Stimulated activated CD4-positive, alpha-beta T cell treated with anti-CD3 and anti-CD28 coated beads, Interleukin-12 subunit alpha, Interleukin-12 subunit beta, amount 100 ng/mL, for 4 hours (primary cell): Measurements from ENCODE around the gene TRIM32.

Experiments used
- DNase-seq: peaks from one replicate; pipeline ENCODE4 v3.0.0-alpha.2; 2020

Gene TRIM32

DNA sequence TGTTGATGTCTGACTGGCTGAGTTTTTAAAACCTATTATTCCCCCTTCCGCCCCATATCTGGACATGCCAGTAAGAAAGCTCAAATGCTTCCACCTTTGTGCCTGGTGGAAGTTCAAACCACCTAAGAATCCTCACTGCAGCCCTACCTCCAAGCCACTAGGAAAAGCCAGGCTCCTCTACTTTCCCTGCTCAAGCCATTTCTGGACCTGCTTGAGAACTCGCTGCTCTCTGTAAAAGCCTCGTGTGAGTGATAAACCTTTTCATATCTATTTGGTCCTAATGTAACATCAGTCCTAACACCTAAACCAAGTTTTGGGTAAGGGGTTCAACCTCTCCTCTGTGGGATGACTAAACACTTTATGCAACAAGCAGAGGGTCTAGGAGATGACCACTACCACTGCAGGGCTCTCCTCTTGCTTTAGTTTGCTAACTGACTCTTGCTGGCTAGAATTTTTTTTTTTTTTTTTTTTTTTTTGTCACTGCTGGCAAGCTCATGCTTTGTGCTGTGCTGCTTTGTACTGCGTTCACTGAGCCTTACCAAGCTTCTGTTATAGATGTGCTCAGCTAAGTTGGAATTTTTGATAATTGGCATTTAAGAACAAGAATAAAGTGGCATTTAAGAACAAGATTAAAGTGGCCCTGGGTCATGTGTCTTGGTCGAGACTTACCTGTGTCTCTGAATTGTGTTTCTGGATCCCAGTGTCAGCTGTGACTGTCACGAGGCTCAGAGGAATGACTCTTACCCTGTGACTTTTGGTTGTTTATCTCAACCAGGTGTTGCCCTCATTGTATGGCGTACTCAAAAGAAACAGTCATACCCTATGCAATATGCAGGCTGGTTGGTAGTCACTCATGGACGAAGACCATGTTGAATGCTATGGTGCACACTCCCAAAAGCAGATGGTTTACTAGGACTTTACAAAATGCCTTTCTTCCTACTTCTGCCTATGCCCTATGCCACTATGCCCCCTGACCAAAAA lies 19.5 kb downstream of the TRIM32 start:
- no peak for DNase-seq

DNA sequence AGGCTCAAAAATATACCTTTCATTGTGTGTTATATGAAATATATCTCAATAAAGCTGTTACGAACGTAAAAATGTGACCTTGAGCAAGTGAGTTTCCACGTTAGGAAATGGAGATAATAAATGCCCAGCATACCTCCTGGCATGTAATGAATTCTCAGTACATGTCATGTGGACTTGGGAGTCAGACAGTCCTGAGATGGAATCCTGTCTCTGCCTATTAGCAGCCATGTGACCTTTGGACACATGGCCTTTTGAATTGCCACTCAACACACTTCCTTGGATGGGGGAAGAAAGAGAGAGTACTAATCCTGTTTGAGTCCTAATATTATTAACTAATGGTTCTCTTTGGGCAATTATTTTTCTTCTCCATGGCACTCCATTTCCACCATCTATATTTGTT lies 25.7 kb downstream of the TRIM32 start:
- no peak for DNase-seq

DNA sequence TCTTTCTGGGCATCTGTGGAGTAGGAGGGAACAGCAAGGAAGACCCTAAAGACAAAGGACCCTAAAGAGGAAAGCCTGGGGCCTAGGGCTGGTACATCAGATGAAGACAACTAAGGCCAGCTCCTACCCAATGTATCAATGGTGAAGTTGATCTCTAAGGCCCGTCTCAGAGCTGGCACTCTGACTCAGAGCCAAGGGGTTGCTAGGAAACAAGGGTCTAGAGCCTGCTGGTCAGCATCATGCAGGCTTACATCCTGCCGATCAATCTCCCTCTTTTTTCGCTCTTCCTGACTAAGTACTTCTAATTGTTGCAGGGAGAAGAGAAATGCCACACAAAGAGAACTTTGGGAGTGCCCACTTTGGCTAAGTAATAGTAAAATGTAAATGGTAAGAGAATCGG lies 26.2 kb downstream of the TRIM32 start:
- no peak for DNase-seq

DNA sequence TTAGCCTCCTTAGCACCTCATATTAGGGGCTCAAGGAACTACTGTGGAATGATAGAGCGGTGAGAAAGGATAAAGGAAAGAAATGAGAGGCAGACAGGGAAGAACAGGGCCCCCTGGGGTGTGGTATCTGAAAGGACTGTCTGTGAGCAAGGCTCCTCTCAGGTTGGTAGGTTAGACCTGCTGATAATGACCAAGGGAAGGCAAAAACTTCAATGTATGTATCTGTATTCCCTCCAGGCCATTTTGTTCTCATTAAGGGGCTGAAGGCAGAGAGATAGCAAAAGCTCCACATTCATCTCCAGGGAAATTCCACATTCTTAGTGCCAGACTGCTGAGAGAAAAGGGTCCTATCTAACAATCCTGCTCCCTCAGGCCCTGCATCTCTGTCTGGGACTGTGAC lies 28.6 kb downstream of the TRIM32 start:
- DNase-seq: no peak

DNA sequence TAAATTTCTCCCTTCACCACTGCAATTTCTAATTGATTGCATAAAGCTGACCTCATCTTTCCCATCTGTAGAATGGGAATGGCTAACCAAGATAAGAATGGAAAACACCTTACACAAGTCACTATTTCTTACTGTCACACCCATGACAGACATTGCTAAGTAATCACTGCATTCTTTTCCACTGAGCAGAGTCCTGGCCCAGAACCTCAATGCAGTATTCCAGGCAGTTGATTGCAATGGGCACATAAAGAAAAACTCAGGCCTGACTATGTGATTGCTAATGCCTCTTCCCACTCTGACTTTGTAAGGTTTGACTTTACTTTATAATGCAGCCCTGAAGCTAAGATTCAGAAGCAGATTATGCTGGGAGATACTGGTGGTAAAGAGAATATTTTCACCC lies 29.3 kb downstream of the TRIM32 start:
- DNase-seq: no peak

DNA sequence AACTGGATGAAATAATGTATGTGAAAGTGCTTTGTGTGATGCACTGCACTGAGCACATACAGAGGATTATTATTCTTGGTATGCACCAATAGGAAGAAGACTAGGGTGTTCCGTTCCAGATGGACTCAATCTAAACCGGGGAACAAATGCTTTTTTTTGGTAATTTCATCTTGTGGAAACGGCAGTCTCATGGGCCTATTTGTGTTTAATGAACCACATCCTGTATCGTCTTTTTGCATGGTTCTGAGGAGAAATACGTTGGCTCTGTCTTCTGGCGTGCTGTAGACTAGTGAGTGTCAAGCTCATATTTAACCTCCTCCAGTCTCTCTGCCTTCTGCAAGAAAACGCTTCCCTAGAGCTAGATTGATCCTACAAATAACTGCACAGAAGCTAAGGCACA lies 30.0 kb downstream of the TRIM32 start:
- no peak for DNase-seq

DNA sequence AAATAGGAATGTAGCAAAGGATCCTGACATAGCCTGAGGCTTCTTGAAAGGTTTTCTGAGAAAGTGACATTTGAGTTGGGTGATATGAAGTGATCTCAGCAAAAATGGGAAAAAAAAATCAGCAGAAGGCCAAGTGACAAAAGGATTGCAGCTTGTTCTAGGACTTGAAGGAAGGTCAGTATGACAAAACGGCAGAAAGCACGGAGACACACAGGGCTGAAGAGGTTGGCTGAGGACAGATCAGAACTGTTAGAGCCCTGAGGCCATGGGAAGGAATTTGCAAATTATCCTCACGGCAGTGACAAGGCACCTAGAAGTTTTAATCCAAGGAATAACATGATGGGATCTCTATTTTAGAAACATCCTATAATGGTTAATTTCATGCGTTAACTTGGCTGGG lies 31.0 kb downstream of the TRIM32 start:
- no peak for DNase-seq

DNA sequence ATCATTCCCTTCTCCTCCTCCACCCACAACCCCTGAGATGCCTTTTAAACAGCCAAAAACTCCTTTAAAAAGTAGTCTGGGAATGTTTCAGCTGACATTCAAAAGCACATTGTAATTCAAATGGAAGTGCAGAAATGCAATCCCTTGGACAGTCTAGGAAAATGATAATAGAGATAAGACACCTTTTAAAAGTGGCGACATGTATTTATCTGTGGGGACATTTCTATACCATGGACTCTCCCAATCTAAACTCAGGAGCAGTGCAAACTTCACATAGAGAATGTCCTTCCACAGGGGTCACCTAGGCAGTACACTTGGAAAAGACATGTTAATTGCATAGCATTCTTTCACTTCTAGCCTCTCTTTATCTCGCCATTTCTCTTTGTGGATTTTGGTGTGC lies 33.0 kb downstream of the TRIM32 start:
- no peak for DNase-seq

DNA sequence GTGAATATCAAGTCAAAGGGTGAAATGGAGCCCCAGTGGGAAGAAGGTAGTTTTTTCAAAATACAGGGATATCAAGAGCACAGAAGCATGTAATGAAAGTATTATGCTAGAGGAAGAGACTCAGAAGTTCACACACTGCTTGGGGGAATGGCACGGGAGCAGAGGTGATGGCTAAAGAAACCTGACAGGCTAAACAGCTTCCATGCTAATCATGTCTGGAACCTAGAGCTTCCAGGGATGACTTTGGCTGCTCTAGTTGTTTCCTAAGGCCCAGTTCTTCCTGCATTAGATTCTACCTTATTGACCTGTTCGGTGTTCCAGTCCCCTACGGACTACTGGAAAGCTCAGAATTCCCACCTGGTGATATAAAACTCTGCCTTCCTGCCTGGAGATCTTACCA lies 34.3 kb downstream of the TRIM32 start:
- no peak for DNase-seq

DNA sequence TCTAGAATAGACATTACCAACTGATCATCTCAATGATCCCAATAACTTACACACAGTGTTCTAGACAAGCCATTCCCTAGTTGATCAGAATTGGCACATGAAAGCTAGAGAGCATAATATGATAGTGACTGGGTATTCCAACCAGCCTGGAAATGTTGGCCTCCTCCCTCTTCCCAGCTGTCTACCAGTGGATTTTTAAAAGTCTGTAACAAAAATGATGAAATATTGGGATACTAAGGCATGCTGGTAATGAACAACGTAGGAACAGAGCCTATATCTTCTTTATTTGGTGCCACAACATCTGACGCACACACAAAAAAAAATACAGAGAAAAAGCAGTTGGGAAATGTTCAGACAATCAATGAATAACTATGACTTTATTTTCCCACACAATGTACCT lies 34.8 kb downstream of the TRIM32 start:
- DNase-seq: no peak

DNA sequence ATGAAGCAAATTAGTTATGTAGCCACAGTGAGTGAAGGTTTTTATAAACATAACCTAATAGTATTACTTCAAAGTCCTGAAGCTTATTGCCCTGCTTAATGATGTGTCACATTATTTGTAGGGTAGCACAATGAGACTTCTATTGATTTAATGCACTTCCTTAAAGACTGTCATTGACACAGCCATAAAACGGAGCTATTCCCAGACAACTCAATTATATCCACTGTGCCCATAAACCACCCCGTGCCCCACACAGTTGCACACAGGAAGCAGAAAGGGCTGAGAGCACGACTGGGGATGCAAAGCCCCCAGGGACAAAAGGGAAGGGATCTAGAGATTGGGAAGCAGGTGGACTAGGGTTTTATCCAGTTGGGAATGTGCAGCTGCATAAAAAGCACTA lies 37.0 kb downstream of the TRIM32 start:
- DNase-seq: no peak

DNA sequence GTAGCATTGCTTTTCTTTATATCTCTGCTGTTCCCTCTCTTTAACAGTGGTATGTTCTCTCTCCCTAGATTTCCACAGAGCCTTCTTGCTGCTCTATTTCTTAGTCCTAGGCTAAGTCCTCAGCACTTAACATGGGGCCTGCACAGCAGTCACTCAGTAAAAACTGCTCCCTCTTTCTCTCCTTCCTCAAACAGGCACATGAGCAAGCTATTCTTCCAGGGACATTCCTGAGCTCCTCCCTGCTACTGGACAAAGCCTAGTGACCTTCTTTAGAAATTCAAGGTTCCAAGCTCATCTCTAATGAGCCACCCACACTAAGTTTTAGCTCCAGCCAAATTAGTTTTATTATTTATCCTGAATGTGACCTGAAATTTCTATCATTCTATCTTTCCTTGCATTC lies 39.5 kb downstream of the TRIM32 start:
- no peak for DNase-seq

DNA sequence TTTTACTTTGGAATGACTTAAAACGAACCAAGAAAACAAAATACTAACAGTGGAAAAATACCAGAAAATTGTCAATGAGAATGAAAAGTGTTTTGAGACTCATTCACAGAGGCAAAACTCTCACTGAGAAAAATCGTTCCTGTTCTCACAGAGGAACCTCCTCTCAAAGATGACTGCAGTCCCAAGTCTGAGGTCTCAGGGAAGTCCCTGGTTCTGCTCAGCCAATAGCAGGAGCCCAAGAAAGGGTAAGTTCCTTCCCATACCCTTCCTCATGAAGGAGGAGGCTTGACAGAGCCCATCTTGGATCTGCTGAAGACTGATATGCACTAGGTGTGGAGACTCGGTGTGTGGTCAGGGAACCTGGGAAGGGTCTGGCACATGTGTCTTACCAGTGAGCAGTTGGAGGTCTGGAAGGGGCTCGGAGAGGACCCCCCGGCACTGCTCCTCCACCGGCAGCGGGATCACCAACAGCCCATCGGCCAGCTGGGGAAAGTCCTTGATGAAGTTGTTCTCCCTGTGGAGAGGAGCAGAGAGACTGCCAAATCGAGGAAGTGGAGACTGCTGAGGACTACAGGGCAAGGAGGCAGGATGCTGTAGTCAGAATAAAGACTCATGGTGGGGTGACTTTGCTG lies 46.0 kb downstream of the TRIM32 start:
- no peak for DNase-seq

DNA sequence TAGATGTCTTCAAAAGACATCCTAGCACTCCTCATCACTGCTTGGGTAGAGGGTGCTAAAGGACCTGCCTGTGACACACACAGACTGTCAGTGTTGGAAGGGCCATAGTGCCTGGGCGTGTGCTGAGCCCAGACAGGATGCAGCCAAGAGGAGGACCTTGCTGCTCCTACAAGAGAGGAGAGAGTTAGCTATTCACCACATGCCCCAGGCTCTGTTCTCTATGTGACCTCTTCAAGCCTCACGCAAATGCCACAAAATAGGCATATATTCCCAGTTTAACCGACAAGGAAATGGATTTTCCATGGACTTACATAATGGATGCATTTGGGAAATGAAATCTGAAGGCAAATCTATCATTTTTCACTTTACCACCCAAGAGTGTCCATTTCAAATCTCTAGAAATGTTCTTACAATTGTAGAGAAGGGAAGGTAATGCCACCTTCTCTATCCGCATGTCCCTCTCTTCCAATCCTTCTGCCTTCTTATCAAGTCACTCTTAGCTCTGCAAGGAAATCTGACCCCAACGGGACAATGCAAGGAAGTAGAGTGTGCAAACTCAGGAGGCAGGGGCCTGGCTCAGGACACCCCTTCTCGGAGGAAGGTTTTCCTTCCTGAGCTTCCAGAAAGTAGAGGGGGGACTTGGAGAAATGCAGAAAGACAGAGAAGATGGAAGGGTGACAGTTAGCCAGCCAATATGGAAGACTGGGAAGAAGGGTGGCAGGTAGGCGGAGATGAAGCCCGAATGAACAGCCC lies 49.5 kb downstream of the TRIM32 start:
- no peak for DNase-seq

DNA sequence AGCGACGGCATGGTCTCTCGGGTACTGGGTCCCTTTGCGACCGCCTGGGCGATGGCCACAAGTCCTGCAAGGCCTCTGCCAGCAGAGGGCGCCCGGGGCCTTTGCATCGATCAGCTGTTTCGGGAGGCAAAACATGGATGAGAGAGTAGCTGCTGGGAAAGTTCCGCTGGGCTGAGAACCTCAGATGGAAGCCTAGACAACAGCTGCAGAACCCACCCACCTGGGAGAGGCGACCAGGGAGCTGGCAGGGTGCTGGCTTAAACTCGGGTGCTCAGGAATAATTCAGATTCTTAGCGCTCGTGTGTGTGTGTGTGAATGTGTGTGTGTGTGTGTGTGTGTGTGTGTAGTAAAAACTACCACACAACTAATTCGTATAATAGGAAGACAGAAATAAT lies 50.0 kb downstream of the TRIM32 start:
- peak; percentile 45 for DNase-seq

DNA sequence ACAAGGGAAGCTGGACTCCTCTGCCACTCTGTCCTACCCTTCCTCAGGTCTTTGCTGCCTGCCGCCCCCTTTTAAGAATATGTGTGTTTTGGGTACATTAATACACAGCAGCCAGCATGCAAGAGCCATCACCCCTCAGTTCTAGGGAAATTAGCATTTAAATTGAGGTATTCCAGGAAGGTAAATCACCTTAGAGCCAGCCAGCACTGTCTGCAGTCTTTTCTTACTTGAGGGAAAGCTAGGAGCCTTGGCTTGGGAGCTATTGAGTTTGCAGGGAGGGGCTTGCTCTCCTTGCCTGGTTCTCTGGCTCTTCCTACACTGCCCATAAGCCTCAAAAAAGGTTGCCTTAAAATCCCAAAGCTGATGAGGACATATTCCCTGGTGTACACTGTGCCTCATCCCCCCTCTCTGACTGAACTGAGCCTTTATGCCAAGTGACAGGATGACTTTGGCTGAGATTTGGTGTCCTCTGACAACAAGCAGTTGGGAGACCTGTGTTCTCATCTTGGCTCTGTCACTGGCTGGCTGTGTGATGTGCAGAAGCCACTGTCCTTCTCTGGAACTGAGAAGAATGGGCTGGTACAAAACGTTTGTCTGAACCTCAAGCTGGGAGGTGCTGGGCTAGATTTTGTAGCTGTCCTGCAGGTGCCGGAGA lies 54.1 kb downstream of the TRIM32 start:
- no peak for DNase-seq

DNA sequence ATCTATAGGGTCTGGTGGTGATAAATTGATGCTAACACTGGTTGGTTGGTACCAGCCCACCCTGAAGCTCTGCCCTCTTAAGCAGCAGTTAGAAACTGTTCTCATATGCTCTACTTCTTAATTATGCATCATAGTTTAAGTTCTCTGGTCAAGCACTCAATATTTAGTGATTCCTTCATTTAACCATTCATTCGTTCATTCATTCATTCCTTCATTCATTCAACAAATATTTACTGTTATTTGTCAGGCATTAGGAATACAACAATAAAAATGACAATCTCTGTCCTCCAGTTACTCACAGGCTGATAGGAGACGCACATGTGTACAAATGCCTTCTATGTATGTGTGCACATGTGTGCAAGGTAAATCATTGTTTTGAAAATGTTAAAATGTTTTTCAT lies 54.6 kb downstream of the TRIM32 start:
- DNase-seq: no peak

DNA sequence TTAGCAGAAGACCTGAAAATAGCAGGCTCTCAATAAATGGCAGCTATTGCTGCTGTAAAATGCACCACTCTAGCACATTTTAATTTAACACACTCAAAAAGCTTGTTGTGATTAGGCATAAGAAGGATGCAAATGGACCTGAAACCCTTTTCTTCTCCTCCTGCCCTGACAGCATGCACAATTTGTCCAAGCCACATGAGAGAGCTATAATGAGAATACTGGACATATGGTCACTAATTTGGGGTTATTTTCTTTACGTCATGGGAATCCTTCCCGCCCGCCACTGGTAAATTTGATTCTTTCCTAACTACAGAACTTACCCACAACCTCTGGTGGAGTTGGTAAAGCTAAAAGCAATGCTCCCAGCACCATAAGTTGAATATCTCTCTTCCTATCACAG lies 62.1 kb downstream of the TRIM32 start:
- DNase-seq: no peak

DNA sequence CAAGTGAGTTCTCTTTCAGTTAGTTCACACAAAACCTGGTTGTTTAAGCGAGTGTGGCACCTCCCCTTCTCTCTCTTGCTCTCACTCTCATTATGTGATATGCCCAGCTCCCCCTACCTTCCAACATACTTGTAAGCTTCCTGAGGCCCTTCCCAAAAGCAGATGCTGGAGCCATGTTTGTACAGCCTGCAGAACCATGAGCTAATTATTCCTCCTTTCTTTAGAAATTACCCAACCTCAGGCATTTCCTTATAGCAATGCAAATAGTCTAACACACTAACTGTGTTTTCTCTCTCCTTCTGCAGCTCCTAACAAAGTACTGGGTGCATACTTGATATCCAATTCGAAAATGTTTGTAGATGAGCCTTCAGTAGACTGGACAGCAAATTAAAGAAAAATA lies 62.7 kb downstream of the TRIM32 start:
- DNase-seq: no peak

DNA sequence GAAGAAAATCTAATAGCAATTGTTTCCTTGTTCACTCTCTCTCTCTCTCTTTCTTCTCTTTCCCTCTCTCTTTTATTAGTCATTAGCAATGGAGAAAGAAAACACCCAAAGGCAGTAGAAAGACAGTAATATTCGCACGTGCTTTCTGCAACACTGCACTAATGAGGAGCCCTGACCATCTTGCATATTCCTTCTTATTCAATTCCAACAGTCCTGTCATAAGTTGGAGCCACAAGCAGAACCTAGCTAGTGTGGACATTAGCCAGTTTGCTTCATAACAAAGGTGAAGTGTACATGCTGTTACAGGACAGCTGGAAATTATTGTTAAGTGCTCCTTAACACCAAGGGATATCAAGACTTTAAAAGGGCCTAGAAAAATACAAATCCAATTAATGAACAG lies 63.4 kb downstream of the TRIM32 start:
- no peak for DNase-seq
